Astrocyte of the spinal cord (primary cell): ENCODE results near the gene DLG3.
"Not testable (repeated sequence)": the region's sequence is repeated elsewhere in the genome, so short reads cannot be mapped to it uniquely, and the experiment has no call there.

Source experiments
- DNase-seq: peaks from one replicate; pipeline ENCODE4 v3.0.0; 2011; ENCODE audit warnings: low read depth, low spot score
- H3K4me3 ChIP-seq: 2 replicates; pipeline ENCODE4 v1.5.1; 2011; ENCODE audit warnings: low read depth, mild to moderate bottlenecking, low read length, moderate library complexity
- in situ Hi-C: cut with HindIII; loops from 2 replicates; pipeline ENCODE4 v1.10.0; 2017; ENCODE audit warnings: low sequenced_read_pairs
- TF ChIP-seq, protein P1 (sequence below): IDR thresholded peaks from 2 replicates; pipeline ENCODE4 v1.5.1; 2012; ENCODE audit warnings: low read depth, mild to moderate bottlenecking, low read length, inconsistent platforms

The DLG3 gene

DNA sequence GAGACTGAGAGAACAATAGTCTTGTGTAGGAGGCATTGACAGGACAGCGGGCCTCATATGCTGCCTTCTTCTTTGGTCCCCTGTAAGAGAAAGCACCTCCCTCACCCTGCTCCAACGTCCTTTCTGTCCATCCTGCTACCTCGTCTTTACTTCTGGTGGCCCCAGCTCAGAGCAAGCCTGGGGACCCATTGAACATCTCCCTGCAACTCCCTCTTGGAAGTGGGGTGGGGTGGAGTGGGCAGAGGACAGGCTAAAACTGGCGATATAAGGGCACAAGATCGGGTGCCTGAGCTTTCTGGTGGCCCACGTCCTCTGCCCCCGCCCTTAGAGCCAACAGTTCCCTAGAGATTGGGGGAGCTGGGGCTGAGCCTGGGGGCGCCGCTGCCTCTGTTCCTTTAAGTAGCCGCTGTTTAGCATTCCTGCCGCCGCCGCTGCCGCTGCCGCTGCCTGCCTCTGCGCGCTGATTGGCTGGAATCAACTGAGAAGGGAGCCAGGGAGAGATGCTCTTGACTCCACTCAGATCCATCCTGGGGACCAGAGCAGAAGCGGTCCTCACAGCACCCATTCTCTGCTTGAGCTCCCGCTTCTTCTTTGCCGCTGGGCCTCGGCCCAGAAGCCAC is at the start of gene DLG3:
Gene DLG3 (plus strand): TSS at position 510 of the 620 bp plus-strand sequence. CDS start 367 bp downstream, outside the sequence.
- H3K4me3 ChIP-seq = no peak within 1 kb of the TSS
- TF ChIP-seq, protein P1, sequence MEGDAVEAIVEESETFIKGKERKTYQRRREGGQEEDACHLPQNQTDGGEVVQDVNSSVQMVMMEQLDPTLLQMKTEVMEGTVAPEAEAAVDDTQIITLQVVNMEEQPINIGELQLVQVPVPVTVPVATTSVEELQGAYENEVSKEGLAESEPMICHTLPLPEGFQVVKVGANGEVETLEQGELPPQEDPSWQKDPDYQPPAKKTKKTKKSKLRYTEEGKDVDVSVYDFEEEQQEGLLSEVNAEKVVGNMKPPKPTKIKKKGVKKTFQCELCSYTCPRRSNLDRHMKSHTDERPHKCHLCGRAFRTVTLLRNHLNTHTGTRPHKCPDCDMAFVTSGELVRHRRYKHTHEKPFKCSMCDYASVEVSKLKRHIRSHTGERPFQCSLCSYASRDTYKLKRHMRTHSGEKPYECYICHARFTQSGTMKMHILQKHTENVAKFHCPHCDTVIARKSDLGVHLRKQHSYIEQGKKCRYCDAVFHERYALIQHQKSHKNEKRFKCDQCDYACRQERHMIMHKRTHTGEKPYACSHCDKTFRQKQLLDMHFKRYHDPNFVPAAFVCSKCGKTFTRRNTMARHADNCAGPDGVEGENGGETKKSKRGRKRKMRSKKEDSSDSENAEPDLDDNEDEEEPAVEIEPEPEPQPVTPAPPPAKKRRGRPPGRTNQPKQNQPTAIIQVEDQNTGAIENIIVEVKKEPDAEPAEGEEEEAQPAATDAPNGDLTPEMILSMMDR = no peak
- in situ Hi-C loops = no loop called here
- DNase-seq = peak; percentile 33

DNA sequence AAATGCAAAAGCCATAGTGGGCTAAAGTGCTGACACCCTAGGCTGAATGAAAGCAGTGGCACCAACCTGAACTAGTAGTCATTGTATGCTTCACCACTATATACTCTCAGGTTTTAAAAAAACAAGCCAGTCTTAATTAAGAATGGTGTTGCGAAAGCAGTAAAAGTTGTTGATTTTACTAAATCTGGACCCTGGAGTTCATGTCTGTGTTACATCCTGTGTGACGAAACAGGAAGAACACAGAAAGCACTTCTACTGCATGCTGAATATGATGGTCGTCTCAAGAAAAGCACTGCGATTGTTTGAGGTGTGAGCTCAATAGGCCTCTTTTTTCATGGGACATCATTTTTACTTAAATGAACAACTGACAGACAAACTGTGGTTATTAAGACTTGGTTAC is 45.7 kb upstream of the DLG3 start:
- H3K4me3 ChIP-seq = no peak overlapping the region
- TF ChIP-seq, protein P1 = no peak
- peak; percentile 11 for DNase-seq
- in situ Hi-C loops = no loop called here

DNA sequence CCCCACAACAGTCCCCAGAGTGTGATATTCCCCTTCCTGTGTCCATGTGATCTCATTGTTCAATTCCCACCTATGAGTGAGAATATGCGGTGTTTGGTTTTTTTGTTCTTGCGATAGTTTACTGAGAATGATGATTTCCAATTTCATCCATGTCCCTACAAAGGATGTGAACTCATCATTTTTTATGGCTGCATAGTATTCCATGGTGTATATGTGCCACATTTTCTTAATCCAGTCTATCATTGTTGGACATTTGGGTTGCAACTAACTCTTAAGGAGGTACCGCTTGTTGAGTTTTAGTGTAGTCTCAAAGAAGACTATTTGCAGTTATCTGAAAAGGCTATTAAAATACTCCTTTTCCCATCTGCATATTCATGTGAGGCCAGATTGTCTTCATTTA is 44.5 kb upstream of the DLG3 start:
- DNase-seq, in situ Hi-C loops, H3K4me3 ChIP-seq: not testable (repeated sequence)

DNA sequence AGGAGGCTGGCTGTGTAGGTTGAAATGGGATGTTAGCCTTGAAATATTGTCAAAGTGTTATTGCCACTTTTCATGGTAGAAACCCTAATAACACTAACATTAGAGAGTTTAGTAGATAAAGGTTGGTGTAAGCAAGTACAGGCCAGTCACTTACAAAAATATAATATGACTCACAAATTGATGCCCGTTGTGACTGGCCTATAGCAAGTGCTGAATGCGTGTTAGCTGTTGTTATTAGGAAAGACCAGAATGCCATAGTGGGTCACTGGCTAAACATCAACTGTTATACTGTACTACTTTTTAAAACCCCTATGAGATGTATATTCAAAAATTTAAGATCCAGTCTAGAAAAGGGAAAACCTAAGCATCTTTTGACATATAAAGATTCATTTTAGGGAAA is 41.9 kb upstream of the DLG3 start:
- H3K4me3 ChIP-seq = no peak overlapping the region
- DNase-seq = no peak
- in situ Hi-C loops = no loop called here
- TF ChIP-seq, protein P1 = no peak

DNA sequence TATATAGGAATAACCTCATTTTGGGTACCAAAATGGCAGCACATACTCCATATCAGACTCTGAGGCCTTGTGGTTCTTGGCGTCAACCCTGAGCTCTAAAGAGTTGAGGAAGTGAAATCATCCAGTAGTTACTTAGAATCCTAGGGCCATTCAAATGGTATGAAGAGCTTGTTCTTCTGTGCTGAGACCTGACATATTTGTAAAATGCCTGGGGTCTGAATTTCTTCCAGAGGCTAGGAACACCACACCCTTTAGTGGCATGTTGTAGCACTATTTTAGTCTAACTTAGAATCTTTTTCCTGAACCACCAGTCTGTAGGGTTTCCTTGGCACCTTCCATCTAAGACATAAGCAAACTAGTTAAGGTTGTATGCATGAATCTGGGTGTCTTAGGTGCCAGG is 39.6 kb upstream of the DLG3 start:
- no peak overlapping the region for H3K4me3 ChIP-seq
- in situ Hi-C loops = no loop called here
- no peak for DNase-seq
- TF ChIP-seq, protein P1 = no peak

DNA sequence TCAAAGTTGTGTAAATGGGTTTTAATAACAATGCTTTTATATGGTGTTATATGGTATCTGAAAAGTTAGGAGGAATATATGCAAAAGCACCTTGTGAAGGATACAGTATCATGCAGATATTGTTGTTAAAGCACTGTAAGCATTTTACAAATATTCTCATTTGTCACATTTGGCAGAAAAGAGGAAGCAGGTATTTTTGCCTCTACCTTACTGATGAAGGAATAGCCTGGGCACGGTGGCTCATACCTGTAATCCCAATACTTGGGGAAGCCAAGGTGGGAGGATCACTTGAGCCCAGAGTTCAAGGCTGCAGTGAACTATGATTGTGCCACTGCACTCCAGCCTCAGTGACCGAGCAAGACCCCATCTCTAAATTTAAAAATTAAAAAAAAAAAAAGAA is 33.7 kb upstream of the DLG3 start:
- no peak overlapping the region for H3K4me3 ChIP-seq
- in situ Hi-C loops = no loop called here
- no peak for DNase-seq
- TF ChIP-seq, protein P1 = no peak

DNA sequence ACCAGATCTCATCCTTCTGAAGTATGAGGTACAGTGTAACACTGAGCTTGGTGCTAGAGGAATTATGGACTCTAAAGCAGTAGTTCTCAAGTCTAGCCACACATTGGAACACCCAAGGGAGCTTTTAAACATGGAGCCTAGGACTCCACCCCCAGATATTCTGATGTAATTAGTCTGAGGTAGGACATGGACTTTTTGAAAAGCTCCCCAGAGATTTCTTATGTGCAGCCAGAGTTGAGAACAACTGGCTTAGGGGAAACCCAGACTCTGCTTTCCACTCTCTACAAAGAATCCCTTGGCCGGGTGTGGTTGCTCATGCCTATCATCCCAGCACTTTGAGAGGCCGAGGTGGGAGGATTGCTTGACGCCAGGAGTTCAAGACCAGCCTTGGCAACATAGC is 33.2 kb upstream of the DLG3 start:
- in situ Hi-C loops = no loop called here
- H3K4me3 ChIP-seq = no peak overlapping the region
- no peak for DNase-seq
- TF ChIP-seq, protein P1 = no peak
